Transverse colon (tissue), 4 donors: Measurements from ENCODE around the gene LAMC2. TPM values are rescaled to one million over a fixed set of nuclear protein-coding genes. Genes with fewer than 3 reads are reported as not detected.

Experiments used
- DNase-seq: peaks from one replicate; pipeline ENCODE4 v3.0.0-alpha.2; 2019
- H3K27ac ChIP-seq, 4 donors: fragments of 200-600 bp; sonication (generic); 2 replicates each; pipeline ENCODE4 v1.5.1; 2016 to 2018; ENCODE audit warnings: inconsistent platforms in 4 of 4
- H3K27me3 ChIP-seq: fragments of 200-600 bp; sonication (generic); 2 replicates; pipeline ENCODE4 v1.5.1; 2017; ENCODE audit warnings: inconsistent platforms
- H3K36me3 ChIP-seq, 4 donors: fragments of 200-600 bp; sonication (generic); 2 replicates each; pipeline ENCODE4 v1.5.1; 2017 to 2019; ENCODE audit warnings: inconsistent platforms in 4 of 4
- H3K4me1 ChIP-seq, 4 donors: fragments of 200-600 bp; sonication (generic); 2 replicates each; pipeline ENCODE4 v1.5.1; 2017 to 2020; ENCODE audit warnings: inconsistent platforms in 4 of 4
- H3K4me3 ChIP-seq, 4 donors: fragments of 200-600 bp; sonication (generic); 1 replicate in 1 of 4; 2 replicates in 3 of 4; pipeline versions ENCODE4 v1.5.1 to v1.6.1; 2017 to 2019; ENCODE audit warnings: inconsistent platforms in 4 of 4
- H3K9me3 ChIP-seq, 2 donors: fragments of 200-600 bp; sonication (generic); 2 replicates each; pipeline ENCODE4 v1.5.1; 2017 to 2019; ENCODE audit warnings: inconsistent platforms in 2 of 2
- CTCF ChIP-seq, 5 experiments: fragments of 200-600 bp in 3 of 5; fragments of 450-650 bp in 2 of 5; sonication (generic) in 3 of 5; IDR thresholded peaks; 1 replicate in 2 of 5; 2 replicates in 3 of 5; pipeline ENCODE4 v1.5.1; 2016 to 2017; ENCODE audit warnings: antibody characterized with exemption in 5 of 5, inconsistent platforms in 3 of 5, mild to moderate bottlenecking in 2 of 5, moderate library complexity in 1 of 5
- EP300 ChIP-seq: sonication (generic); formaldehyde crosslinking; IDR thresholded peaks from one replicate; pipeline ENCODE4 v1.6.1; 2017; ENCODE audit warnings: antibody characterized with exemption, low read depth
- POLR2A ChIP-seq: fragments of 450-650 bp; IDR thresholded peaks from one replicate; pipeline ENCODE4 v1.6.1; 2016; ENCODE audit warnings: antibody characterized with exemption, mild to moderate bottlenecking, moderate library complexity
- POLR2AphosphoS5 ChIP-seq, 3 donors: sonication (generic); formaldehyde crosslinking; IDR thresholded peaks; one replicate each; pipeline ENCODE4 v1.6.1; 2016; ENCODE audit warnings: antibody characterized with exemption in 3 of 3
- WGBS, 2 donors: methylation state at CpG; one replicate each; pipeline ENCODE4 v1.1.5; 2018; ENCODE audit warnings: low coverage in 1 of 2; 5-methylcytosine and 5-hydroxymethylcytosine counted together
- in situ Hi-C, 4 donors: fragments of 200-750 bp; cut with MboI; loops; one replicate each; pipeline versions ENCODE4 v1.15.0 to v1.15.1; 2017; ENCODE audit warnings: low sequenced_read_pairs in 3 of 4, low pct_ligation_motif_present in 1 of 4, low pct_unique_long_range_greater_than_20kb in 1 of 4
- intact Hi-C: fragments of 100-400 bp; cut with DNase I; formaldehyde crosslinking; loops from one replicate; pipeline ENCODE4 v1.15.1; 2023; ENCODE audit warnings: low total_unique reads
- total RNA-seq, 4 donors: library from RNA; depleted of rRNA; stranded (reverse); fragments of >200 nt; gene quantifications; one replicate each; pipeline ENCODE4 v1.1.0, GENCODE V29; 2016

LAMC2 gene
- total RNA-seq, 4 donors from 2014 or later, result 9.7 to 25.9 (median 16.1) TPM

- no peaks in the 10 kb centered on the region for H3K27me3 ChIP-seq
- peak; percentile 32 for DNase-seq
- H3K4me1 ChIP-seq, result peaks cover 0 to 20% (median 5%) of the 10 kb centered on the region in 4 donors
- no peaks in the 10 kb centered on the region for H3K36me3 ChIP-seq
- WGBS, 2 donors, result 80% methylated on average over 5 of the region's 6 CpGs; no CpG with 5 or more reads in 1 of the 2 donors
- intact Hi-C loops (loop anchor here (5.0 to 10.0 kb wide), 3 partner anchors 37 to 345 kb away; partner anchors contain the start of gene SMG7), in situ Hi-C loops (loop anchor here in 3 of 4 donors (10.0 to 25.0 kb wide), 4 partner anchors 257 to 345 kb away; no protein-coding TSS in a partner anchor)
- no peak overlapping the region for H3K4me3 ChIP-seq
- TF ChIP-seq EP300 (no peak), CTCF (IDR thresholded peaks at IDR 0.05) (no peak), POLR2A (no peak), POLR2AphosphoS5 (IDR thresholded peaks at IDR 0.05) (no peak)
- H3K9me3 ChIP-seq, result no peaks in the 10 kb centered on the region
- peak overlapping the region; percentile 52 to 69 (median 58) for H3K27ac ChIP-seq
Measured at GRCh38 chr1:183279835-183280234, 93.8 kb downstream of the LAMC2 start.

- H3K9me3 ChIP-seq, result no peaks in the 10 kb centered on the region
- in situ Hi-C loops (loop anchor here in 3 of 4 donors (10.0 to 25.0 kb wide), 3 partner anchors 256 to 316 kb away; no protein-coding TSS in a partner anchor), intact Hi-C loops (loop anchor here (5.0 to 10.0 kb wide), 3 partner anchors 36 to 344 kb away; partner anchors contain the start of gene SMG7)
- H3K27ac ChIP-seq, result peak overlapping the region in 2 of 4 donors; percentile 63 to 72
- H3K4me3 ChIP-seq, result no peak overlapping the region
- H3K27me3 ChIP-seq, result no peaks in the 10 kb centered on the region
- DNase-seq, result peak; percentile 34
- H3K36me3 ChIP-seq, result no peaks in the 10 kb centered on the region
- WGBS, 2 donors, result 88% methylated on average over 2 of the region's 2 CpGs; no CpG with 5 or more reads in 1 of the 2 donors
- no peak for TF ChIP-seq CTCF (IDR thresholded peaks at IDR 0.05)
- TF ChIP-seq POLR2AphosphoS5 (IDR thresholded peaks at IDR 0.05), result peak in 1 of 3 donors; percentile 68
- H3K4me1 ChIP-seq, result peaks cover 0 to 20% (median 5%) of the 10 kb centered on the region in 4 donors
Measured at GRCh38 chr1:183281039-183281438, 95.0 kb downstream of the LAMC2 start.

GRCh38 chr1:183281553-183282091 is 95.6 kb downstream of the LAMC2 start:
- TF ChIP-seq CTCF (IDR thresholded peaks at IDR 0.05) (peak; percentile 88 to 93 (median 90)), POLR2A (no peak)
- intact Hi-C loops (loop anchor here (5.0 to 10.0 kb wide), 3 partner anchors 36 to 343 kb away; partner anchors contain the start of gene SMG7), in situ Hi-C loops (loop anchor here in 3 of 4 donors (10.0 to 25.0 kb wide), 3 partner anchors 256 to 317 kb away; no protein-coding TSS in a partner anchor)
- Histone ChIP-seq H3K27ac (peak overlapping the region; percentile 14 to 76 (median 68)), H3K27me3 (no peaks in the 10 kb centered on the region), H3K4me3 (no peak overlapping the region), H3K36me3 (no peaks in the 10 kb centered on the region), H3K9me3 (no peaks in the 10 kb centered on the region), H3K4me1 (peaks cover 0 to 20% (median 5%) of the 10 kb centered on the region in 4 donors)
- WGBS, 2 donors, result 11 to 38% methylated on average over 2 to 12 of the region's 12 CpGs
- peak; percentile 89 for DNase-seq

- H3K27ac ChIP-seq, result peak overlapping the region; percentile 14 to 76 (median 68)
- H3K9me3 ChIP-seq, result no peaks in the 10 kb centered on the region
- in situ Hi-C loops (loop anchor here in 3 of 4 donors (10.0 to 25.0 kb wide), 3 partner anchors 255 to 317 kb away; no protein-coding TSS in a partner anchor), intact Hi-C loops (loop anchor here (5.0 to 10.0 kb wide), 3 partner anchors 35 to 343 kb away; partner anchors contain the start of gene SMG7)
- WGBS, 2 donors, result 75 to 93% methylated on average over 2 to 9 of the region's 9 CpGs
- no peaks in the 10 kb centered on the region for H3K27me3 ChIP-seq
- TF ChIP-seq EP300 (no peak), CTCF (IDR thresholded peaks at IDR 0.05) (no peak), POLR2AphosphoS5 (IDR thresholded peaks at IDR 0.05) (no peak), POLR2A (no peak)
- H3K4me1 ChIP-seq, result peaks cover 0 to 20% (median 8%) of the 10 kb centered on the region in 4 donors
- H3K36me3 ChIP-seq, result no peaks in the 10 kb centered on the region
- no peak for DNase-seq
- no peak overlapping the region for H3K4me3 ChIP-seq
Measured at GRCh38 chr1:183282101-183282855, 96.2 kb downstream of the LAMC2 start.
